ENCODE results near the gene ATP1A1.

Gene ATP1A1

GRCh38 chr1:116415699-116416533, 42.9 kb downstream of the ATP1A1 start:
- no peak for DNase-seq

GRCh38 chr1:116416854-116417513, 43.9 kb downstream of the ATP1A1 start:
- no peak for DNase-seq

GRCh38 chr1:116417678-116418077, 44.6 kb downstream of the ATP1A1 start:
- DNase-seq = no peak

- DNase-seq = peak; percentile 65
Measured at GRCh38 chr1:116418091-116418830, 45.2 kb downstream of the ATP1A1 start.

- DNase-seq = no peak
Measured at GRCh38 chr1:116420417-116421200, 47.6 kb downstream of the ATP1A1 start.

- no peak for DNase-seq
Measured at GRCh38 chr1:116424438-116424837, 51.4 kb downstream of the ATP1A1 start.

GRCh38 chr1:116424863-116425262, 51.8 kb downstream of the ATP1A1 start:
- no peak for DNase-seq

GRCh38 chr1:116425987-116426386, 52.9 kb downstream of the ATP1A1 start:
- DNase-seq = no peak

GRCh38 chr1:116426401-116426800, 53.4 kb downstream of the ATP1A1 start:
- no peak for DNase-seq

- DNase-seq = no peak
Measured at GRCh38 chr1:116428576-116428975, 55.5 kb downstream of the ATP1A1 start.

GRCh38 chr1:116429821-116430374, 56.9 kb downstream of the ATP1A1 start:
- DNase-seq = no peak

GRCh38 chr1:116431870-116432500, 58.9 kb downstream of the ATP1A1 start:
- DNase-seq = no peak

- DNase-seq = no peak
Measured at GRCh38 chr1:116432655-116433265, 59.7 kb downstream of the ATP1A1 start.

- peak; percentile 53 for DNase-seq
Measured at GRCh38 chr1:116433275-116434257, 60.5 kb downstream of the ATP1A1 start.

GRCh38 chr1:116434849-116435248, 61.8 kb downstream of the ATP1A1 start:
- DNase-seq = no peak

- no peak for DNase-seq
Measured at GRCh38 chr1:116435806-116436610, 63.0 kb downstream of the ATP1A1 start.

- DNase-seq = no peak
Measured at GRCh38 chr1:116436611-116436970, 63.5 kb downstream of the ATP1A1 start.

- DNase-seq = no peak
Measured at GRCh38 chr1:116439701-116440100, 66.7 kb downstream of the ATP1A1 start.

- DNase-seq = no peak
Measured at GRCh38 chr1:116440731-116441130, 67.7 kb downstream of the ATP1A1 start.
